GM19099 (cell line): ENCODE results near the gene ADARB2.

ENCODE experiments used
- POLR2A ChIP-seq: IDR thresholded peaks from 3 replicates; pipeline ENCODE4 v1.6.1; 2011; ENCODE audit warnings: low read depth; ENCODE audit not compliant: insufficient read length; ENCODE audit errors: extremely low read depth

The ADARB2 gene

GRCh38 chr10:1213252-1214070, 523.9 kb downstream of the ADARB2 start:
- TF ChIP-seq POLR2A: no peak

- no peak for TF ChIP-seq POLR2A
Observed at GRCh38 chr10:1212571-1213141, 524.7 kb downstream of the ADARB2 start.

GRCh38 chr10:1211844-1212570, 525.3 kb downstream of the ADARB2 start:
- no peak for TF ChIP-seq POLR2A

GRCh38 chr10:1210667-1211066, 526.7 kb downstream of the ADARB2 start:
- no peak for TF ChIP-seq POLR2A

GRCh38 chr10:1209355-1209979, 527.9 kb downstream of the ADARB2 start:
- no peak for TF ChIP-seq POLR2A

- no peak for TF ChIP-seq POLR2A
Observed at GRCh38 chr10:1208366-1209311, 528.7 kb downstream of the ADARB2 start.

GRCh38 chr10:1206601-1207000, 530.7 kb downstream of the ADARB2 start:
- no peak for TF ChIP-seq POLR2A

GRCh38 chr10:1206101-1206500, 531.2 kb downstream of the ADARB2 start:
- TF ChIP-seq POLR2A: no peak

- TF ChIP-seq POLR2A: no peak
Observed at GRCh38 chr10:1205450-1206030, 531.8 kb downstream of the ADARB2 start.

GRCh38 chr10:1204434-1205326, 532.6 kb downstream of the ADARB2 start:
- TF ChIP-seq POLR2A: no peak

- no peak for TF ChIP-seq POLR2A
Observed at GRCh38 chr10:1203704-1204103, 533.6 kb downstream of the ADARB2 start.

GRCh38 chr10:1203216-1203615, 534.1 kb downstream of the ADARB2 start:
- TF ChIP-seq POLR2A: no peak

GRCh38 chr10:1202343-1202742, 535.0 kb downstream of the ADARB2 start:
- no peak for TF ChIP-seq POLR2A
